T-helper 1 cell treated with Interleukin-12 subunit alpha and Interleukin-12 subunit beta and Interleukin-4 antibody, amounts not matched to agents 30 μg/mL and 1 μg/mL, for 36 hours (primary cell): ENCODE results near the gene AQP12B.

Experiments used
- H3K27ac Mint-ChIP-seq: one replicate; pipeline ENCODE4 v1.8.0; 2021; ENCODE audit warnings: mild to moderate bottlenecking, mixed read lengths
- H3K27me3 Mint-ChIP-seq: one replicate; pipeline ENCODE4 v1.8.0; 2021; ENCODE audit warnings: low read depth, mixed read lengths
- H3K36me3 Mint-ChIP-seq: one replicate; pipeline ENCODE4 v1.8.0; 2021; ENCODE audit warnings: low read depth, mixed read lengths
- H3K4me1 Mint-ChIP-seq: one replicate; pipeline ENCODE4 v1.8.0; 2021; ENCODE audit warnings: low read depth, mixed read lengths
- H3K4me3 Mint-ChIP-seq: one replicate; pipeline ENCODE4 v1.8.0; 2021; ENCODE audit warnings: mild to moderate bottlenecking, moderate library complexity, mixed read lengths
- H3K9me3 Mint-ChIP-seq: one replicate; pipeline ENCODE4 v1.8.0; 2021; ENCODE audit warnings: mixed read lengths

The AQP12B gene

DNA sequence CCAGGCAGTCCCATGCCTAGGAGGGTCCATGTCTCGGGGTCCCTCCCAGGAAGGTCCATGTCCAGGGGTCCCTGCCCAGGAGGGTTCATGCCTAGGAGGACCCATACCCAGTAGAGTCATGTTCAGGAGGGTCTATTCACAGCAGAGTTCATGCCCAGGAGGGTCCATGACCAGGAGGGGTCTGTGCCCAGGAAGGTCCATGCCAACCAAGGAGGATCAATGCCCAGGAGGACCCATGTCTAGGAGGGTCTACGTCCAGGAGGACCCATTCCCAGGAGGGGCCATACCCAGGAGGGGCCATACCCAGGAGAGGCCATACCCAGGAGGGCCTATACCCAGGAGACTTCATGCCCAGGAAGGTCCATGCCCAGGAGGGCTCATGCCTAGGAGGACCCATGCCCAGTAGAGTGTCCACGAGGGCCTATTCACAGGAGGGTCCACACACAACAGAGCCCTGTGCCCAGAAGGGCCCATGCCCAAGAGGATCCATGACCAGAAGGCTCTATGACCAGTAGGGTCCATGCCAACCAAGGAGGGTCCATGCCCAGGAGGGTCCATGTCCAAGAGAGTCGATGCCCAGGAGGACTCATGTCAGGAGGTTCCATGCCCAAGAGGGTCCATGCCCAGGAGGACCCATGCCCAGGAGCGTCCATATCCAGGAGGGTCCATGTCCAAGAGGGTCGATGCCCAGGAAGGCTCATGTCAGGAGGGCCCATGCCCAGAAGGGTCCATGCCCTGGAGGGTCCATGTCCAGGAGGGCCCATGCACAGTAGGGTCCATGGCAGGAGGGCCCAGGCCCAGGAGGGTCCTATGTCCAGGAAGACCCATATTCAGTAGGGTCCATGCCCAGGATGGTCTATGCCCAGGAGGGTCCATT is 47.3 kb downstream of the AQP12B start:
- H3K4me1 Mint-ChIP-seq: no peaks in the 10 kb centered on the region

DNA sequence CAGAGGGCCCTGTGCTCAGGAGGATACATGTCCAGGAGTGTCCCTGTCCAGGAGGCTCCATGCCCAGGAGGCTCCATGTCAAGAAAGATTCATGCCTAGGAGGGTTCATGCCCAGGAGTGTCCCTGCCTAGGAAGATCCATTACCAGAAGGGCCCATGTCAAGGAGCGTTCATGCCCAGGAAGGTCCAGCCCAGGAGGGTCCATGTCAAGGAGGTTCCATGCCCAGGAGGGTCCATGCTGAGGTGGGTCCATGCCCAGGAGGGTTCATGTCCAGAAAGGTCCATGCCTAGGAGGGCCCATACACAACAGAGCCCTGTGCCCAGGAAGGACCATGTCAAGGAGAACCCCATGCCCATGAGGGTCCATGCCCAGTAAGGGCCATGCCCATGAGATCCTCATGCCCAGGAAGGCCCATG is 50.4 kb downstream of the AQP12B start:
- Mint-ChIP-seq H3K4me3 (no peak overlapping the region), H3K27me3 (no peaks in the 10 kb centered on the region), H3K9me3 (peaks cover 29% of the 10 kb centered on the region), H3K4me1 (no peaks in the 10 kb centered on the region), H3K36me3 (peaks cover 20% of the 10 kb centered on the region), H3K27ac (no peak overlapping the region)

More for the DNA sequence above, 47.3 kb downstream of the AQP12B start:
- Mint-ChIP-seq H3K4me3 (no peak overlapping the region), H3K27ac (no peak overlapping the region), H3K9me3 (peaks cover 29% of the 10 kb centered on the region), H3K27me3 (peaks cover 3% of the 10 kb centered on the region), H3K36me3 (peaks cover 20% of the 10 kb centered on the region)

- H3K27me3 Mint-ChIP-seq: no peaks in the 10 kb centered on the region
- peaks cover 2% of the 10 kb centered on the region for H3K4me1 Mint-ChIP-seq
- no peak overlapping the region for H3K4me3 Mint-ChIP-seq
- no peak overlapping the region for H3K27ac Mint-ChIP-seq
- peaks cover 20% of the 10 kb centered on the region for H3K36me3 Mint-ChIP-seq
- peaks cover 29% of the 10 kb centered on the region for H3K9me3 Mint-ChIP-seq
These were observed 51.0 kb downstream of the AQP12B start for GRCh38 chr2:240631548-240632305.

DNA sequence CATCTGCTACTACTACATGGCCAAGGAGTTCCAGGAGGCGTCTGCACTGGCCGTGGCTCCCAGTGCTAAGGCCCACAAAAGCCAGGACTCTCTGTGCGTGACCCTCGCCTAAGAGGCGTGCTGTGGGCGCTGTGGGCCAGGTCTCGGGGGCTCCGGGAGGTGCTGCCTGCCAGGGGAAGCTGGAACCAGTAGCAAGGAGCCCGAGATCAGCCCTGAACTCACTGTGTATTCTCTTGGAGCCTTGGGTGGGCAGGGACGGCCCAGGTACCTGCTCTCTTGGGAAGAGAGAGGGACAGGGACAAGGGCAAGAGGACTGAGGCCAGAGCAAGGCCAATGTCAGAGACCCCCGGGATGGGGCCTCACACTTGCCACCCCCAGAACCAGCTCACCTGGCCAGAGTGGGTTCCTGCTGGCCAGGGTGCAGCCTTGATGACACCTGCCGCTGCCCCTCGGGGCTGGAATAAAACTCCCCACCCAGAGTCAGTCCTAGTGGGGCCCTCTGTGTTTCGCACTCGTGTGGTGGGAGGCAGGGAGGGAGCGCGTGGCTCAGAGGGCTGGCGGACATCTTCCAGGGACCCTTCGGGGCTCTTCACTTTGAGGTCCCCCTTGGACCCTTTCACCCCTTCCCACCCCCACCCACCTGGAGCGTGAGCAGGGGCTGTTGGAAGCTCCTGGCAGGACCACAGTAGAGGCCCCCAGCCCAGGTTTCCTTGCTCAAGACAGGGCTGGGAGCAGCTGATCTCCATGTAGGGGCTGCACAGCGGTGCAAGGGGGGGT is 51.7 kb downstream of the AQP12B start:
- peaks cover 20% of the 10 kb centered on the region for H3K36me3 Mint-ChIP-seq
- peaks cover 3% of the 10 kb centered on the region for H3K4me1 Mint-ChIP-seq
- H3K27ac Mint-ChIP-seq: no peak overlapping the region
- H3K27me3 Mint-ChIP-seq: no peaks in the 10 kb centered on the region
- no peak overlapping the region for H3K4me3 Mint-ChIP-seq
- H3K9me3 Mint-ChIP-seq: peaks cover 29% of the 10 kb centered on the region

- peaks cover 29% of the 10 kb centered on the region for H3K9me3 Mint-ChIP-seq
- no peak overlapping the region for H3K4me3 Mint-ChIP-seq
- H3K27me3 Mint-ChIP-seq: no peaks in the 10 kb centered on the region
- peaks cover 7% of the 10 kb centered on the region for H3K4me1 Mint-ChIP-seq
- peaks cover 20% of the 10 kb centered on the region for H3K36me3 Mint-ChIP-seq
- no peak overlapping the region for H3K27ac Mint-ChIP-seq
These were observed 52.5 kb downstream of the AQP12B start for GRCh38 chr2:240629968-240630770.

GRCh38 chr2:240629619-240629967 is 53.1 kb downstream of the AQP12B start:
- H3K27ac Mint-ChIP-seq: no peak overlapping the region
- H3K9me3 Mint-ChIP-seq: peaks cover 23% of the 10 kb centered on the region
- no peak overlapping the region for H3K4me3 Mint-ChIP-seq
- peaks cover 20% of the 10 kb centered on the region for H3K36me3 Mint-ChIP-seq
- H3K27me3 Mint-ChIP-seq: no peaks in the 10 kb centered on the region
- peaks cover 13% of the 10 kb centered on the region for H3K4me1 Mint-ChIP-seq

GRCh38 chr2:240628808-240629618 is 53.7 kb downstream of the AQP12B start:
- no peak overlapping the region for H3K27ac Mint-ChIP-seq
- H3K9me3 Mint-ChIP-seq: peaks cover 18% of the 10 kb centered on the region
- H3K4me3 Mint-ChIP-seq: no peak overlapping the region
- no peaks in the 10 kb centered on the region for H3K27me3 Mint-ChIP-seq
- peaks cover 16% of the 10 kb centered on the region for H3K4me1 Mint-ChIP-seq
- peaks cover 20% of the 10 kb centered on the region for H3K36me3 Mint-ChIP-seq

GRCh38 chr2:240628507-240628807 is 54.2 kb downstream of the AQP12B start:
- H3K27ac Mint-ChIP-seq: no peak overlapping the region
- H3K4me1 Mint-ChIP-seq: peaks cover 17% of the 10 kb centered on the region
- no peaks in the 10 kb centered on the region for H3K27me3 Mint-ChIP-seq
- peaks cover 18% of the 10 kb centered on the region for H3K36me3 Mint-ChIP-seq
- H3K4me3 Mint-ChIP-seq: no peak overlapping the region
- peaks cover 12% of the 10 kb centered on the region for H3K9me3 Mint-ChIP-seq

DNA sequence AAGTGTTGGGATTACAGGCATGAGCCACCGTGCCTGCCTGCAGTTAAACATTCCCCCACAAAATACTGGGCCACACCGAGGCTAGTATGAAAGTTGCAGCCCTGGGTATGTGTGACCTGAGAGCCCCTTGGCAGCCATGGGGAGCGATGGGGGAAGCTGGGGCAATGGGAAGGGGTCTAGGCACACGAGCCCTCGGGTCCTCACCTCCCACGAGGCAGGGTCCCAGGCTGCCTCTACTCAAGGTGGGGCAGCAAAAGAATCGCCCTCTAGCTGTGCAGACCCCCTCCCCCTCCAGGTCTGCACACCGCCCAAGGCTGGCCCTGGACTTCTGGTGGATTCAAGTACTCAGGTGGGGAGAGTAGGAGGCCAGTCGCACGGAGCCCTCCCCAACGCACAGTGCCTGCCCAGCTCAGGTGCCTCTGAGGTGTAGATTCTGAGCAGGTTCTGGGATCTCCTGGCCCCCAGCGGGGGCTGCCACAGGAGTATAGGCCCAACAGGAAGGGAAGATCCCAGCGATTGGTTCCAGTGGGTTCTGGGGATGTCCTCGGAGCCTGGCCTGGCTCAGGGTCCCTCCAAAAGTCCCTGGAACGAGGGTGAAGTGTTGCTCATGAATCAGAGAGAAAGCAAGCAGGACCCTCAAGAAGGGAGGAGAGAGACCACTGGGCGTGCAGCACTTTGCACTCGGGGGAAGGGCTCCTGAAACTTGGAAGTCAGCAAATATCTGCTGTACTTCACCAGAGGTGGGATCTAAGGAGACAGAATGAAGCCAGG is 54.8 kb downstream of the AQP12B start:
- Mint-ChIP-seq H3K27ac (no peak overlapping the region), H3K9me3 (peaks cover 7% of the 10 kb centered on the region), H3K4me1 (peaks cover 19% of the 10 kb centered on the region), H3K36me3 (peaks cover 13% of the 10 kb centered on the region), H3K27me3 (no peaks in the 10 kb centered on the region), H3K4me3 (no peak overlapping the region)

DNA sequence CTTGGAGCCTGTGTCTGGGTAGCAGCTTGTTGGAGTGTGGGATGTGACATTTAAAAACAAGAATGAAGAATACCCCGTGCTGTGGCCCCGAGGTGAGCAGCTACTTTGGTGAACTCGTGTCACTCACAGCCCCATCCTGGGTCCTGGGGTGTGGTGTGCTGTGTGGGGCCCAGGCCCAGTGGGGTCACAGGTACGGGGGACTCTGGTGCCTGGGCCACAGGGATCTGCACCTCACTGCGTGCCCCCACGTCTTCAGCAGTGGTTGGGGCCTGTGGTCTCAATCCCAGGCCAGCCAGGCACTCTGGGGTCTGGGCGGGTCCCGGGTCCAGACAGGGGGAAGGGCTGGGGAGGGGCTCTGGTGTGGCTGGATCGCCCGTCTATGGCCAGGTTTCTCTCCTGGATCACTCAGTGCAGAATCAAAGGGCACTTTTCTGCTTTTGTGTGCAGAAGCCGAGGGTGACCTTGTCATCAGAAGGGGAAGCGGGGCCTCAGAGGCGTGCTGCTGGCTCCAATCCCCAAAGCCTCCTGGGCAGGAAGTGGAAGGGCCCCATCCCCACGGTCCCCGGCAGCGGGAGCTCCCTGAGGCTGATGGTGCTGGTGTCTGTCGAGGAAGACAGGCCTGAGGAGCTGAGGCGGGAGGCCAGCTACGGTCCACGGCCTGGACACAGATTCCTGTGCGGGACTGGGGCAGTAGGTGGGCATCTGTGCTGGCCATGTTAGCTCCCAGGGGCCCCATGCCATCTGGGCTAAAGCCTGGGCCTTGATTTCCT is 56.0 kb downstream of the AQP12B start:
- Mint-ChIP-seq H3K36me3 (peaks cover 6% of the 10 kb centered on the region), H3K9me3 (no peaks in the 10 kb centered on the region), H3K27me3 (no peaks in the 10 kb centered on the region), H3K27ac (peak overlapping the region; percentile 63), H3K4me3 (peak overlapping the region; percentile 34), H3K4me1 (peaks cover 28% of the 10 kb centered on the region)
